Heart left ventricle (tissue), 16 donors: Measurements from ENCODE around the gene CFLAR. TPM values are rescaled to one million over a fixed set of nuclear protein-coding genes. Genes with fewer than 3 reads are reported as not detected.
"Not testable (repeated sequence)": the region's sequence is repeated elsewhere in the genome, so short reads cannot be mapped to it uniquely, and the experiment has no call there.

Experiments
- ATAC-seq, 4 donors: fragments of 200-7000 bp; cut with Tn5 transposase; one replicate each; pipeline ENCODE4 v1.9.1; 2020 to 2022; ENCODE audit warnings: moderate library complexity in 4 of 4, mild to moderate bottlenecking in 3 of 4, moderate number of reproducible peaks in 1 of 4
- DNase-seq, 5 donors: peaks; one replicate each; pipeline ENCODE4 v3.0.0-alpha.2; 2020
- H3K27ac ChIP-seq, 12 donors: fragments of 200-600 bp; sonication (generic) in 4 of 12; one replicate each; pipeline versions ENCODE4 v1.5.0 to v1.8.0; 2016 to 2022; ENCODE audit warnings: mild to moderate bottlenecking in 2 of 12
- H3K27me3 ChIP-seq, 9 donors: fragments of 200-600 bp; sonication (generic) in 2 of 9; one replicate each; pipeline versions ENCODE4 v1.5.1 to v1.8.0; 2016 to 2022; ENCODE audit warnings: mild to moderate bottlenecking in 3 of 9
- H3K36me3 ChIP-seq, 9 donors: fragments of 200-600 bp; sonication (generic) in 2 of 9; one replicate each; pipeline versions ENCODE4 v1.5.0 to v1.8.0; 2018 to 2022; ENCODE audit warnings: mild to moderate bottlenecking in 2 of 9
- H3K4me1 ChIP-seq, 12 donors: fragments of 200-600 bp; sonication (generic) in 4 of 12; one replicate each; pipeline versions ENCODE4 v1.5.0 to v1.8.0; 2016 to 2022; ENCODE audit warnings: mild to moderate bottlenecking in 3 of 12
- H3K4me3 ChIP-seq, 12 donors: fragments of 200-600 bp; sonication (generic) in 4 of 12; one replicate each; pipeline versions ENCODE4 v1.5.0 to v1.8.0; 2017 to 2022; ENCODE audit warnings: mild to moderate bottlenecking in 9 of 12, moderate library complexity in 4 of 12
- H3K9me3 ChIP-seq, 12 donors: fragments of 200-600 bp; sonication (generic) in 4 of 12; one replicate each; pipeline versions ENCODE4 v1.5.0 to v1.8.0; 2016 to 2022; ENCODE audit warnings: mild to moderate bottlenecking in 1 of 12
- CTCF ChIP-seq, 12 donors: fragments of 200-600 bp; sonication (generic) in 4 of 12; IDR thresholded peaks; one replicate each; pipeline versions ENCODE4 v1.5.0 to v1.8.0; 2018 to 2022; ENCODE audit warnings: antibody characterized with exemption in 12 of 12, mild to moderate bottlenecking in 5 of 12
- POLR2A ChIP-seq, 2 donors: fragments of 450-650 bp; IDR thresholded peaks; one replicate each; pipeline ENCODE4 v1.6.1; 2017; ENCODE audit warnings: antibody characterized with exemption in 2 of 2, mild to moderate bottlenecking in 2 of 2, moderate library complexity in 2 of 2
- WGBS, 4 donors: extraction: QIAGEN DNeasy Blood & Tissue Kit in 2 of 4; methylation state at CpG; one replicate each; pipeline versions ENCODE4 v1.1.5 to v1.1.7; 2013 to 2018; 5-methylcytosine and 5-hydroxymethylcytosine counted together
- intact Hi-C, 10 donors: fragments of 100-400 bp; cut with DNase I; formaldehyde crosslinking; loops; one replicate each; pipeline versions ENCODE4 v1.11.1 to v1.14.2; 2022
- polyA plus RNA-seq, 2 donors: library from polyadenylated mRNA; stranded (reverse); fragments of 200-250 nt; gene quantifications; one replicate each; pipeline ENCODE4 v1.2.3, GENCODE V29; 2013
- total RNA-seq, 9 donors: library from RNA; depleted of rRNA in 2 of 9; stranded (reverse); fragments of >200 nt in 2 of 9; fragmentation: NEBNext Ultra II Directional in 3 of 9; extraction: Animal tissue kit (Norgen Biotek cat#: 25700) in 3 of 9; gene quantifications; one replicate each; pipeline versions ENCODE4 v1.1.0 to v1.2.4, GENCODE V29; 2016 to 2023
- donor health status: ischemic (EF 13 %, LVEDD 7.1; RV severe dilation, severe dysfunction).
- donor health status: healthy with polysubstance abuse.
- donor health status: DM: no; HTN: yes; CAD: no.
- donor health status: DM: no; HTN: no; CAD: no.
- donor health status: ischemic (EF 25% LVEDD 6.9; RV normal size, moderate dysfunction).
- donor health status: ischemic (EF 25% LVEDD 5.7; RV mildly dilated, moderate dysfunction).
- donor health status: healthy.
- donor health status: DM: yes; HTN: yes; CAD: no.
- donor health status: ischemic (EF 35%, LVEDD 5.7; RV mildly dilated, moderate dysfunction).
- donor health status: nonischemic (EF 11% LVEDD 7.7; RV severe dilation, severe dysfunction).
- donor health status: DM: yes; HTN: yes; CAD: no.
- donor health status: PGD.
- donor health status: ischemic (EF 29% LVEDD 5.4; RV normal size, mild dysfunction).
- donor health status: nonischemic (EF 23%, LVEDD 6.1; RV moderate dilation, normal function).

The CFLAR gene
- total and polyA plus RNA-seq, 11 donors: 120 to 279 (median 214) TPM

- Histone ChIP-seq H3K27me3 (no peaks in the 10 kb centered on the region), H3K36me3 (no peaks in the 10 kb centered on the region), H3K9me3 (no peaks in the 10 kb centered on the region), H3K4me3 (no peak overlapping the region), H3K4me1 (peaks cover 0 to 27% (median 5%) of the 10 kb centered on the region in 12 donors), H3K27ac (no peak overlapping the region)
- 95 to 98% (median 97%) methylated on average over 3 of the region's 3 CpGs for WGBS, 4 donors
- TF ChIP-seq CTCF (IDR thresholded peaks at IDR 0.05): no peak
- ATAC-seq (no peak), DNase-seq (no peak)
- intact Hi-C loops: loop anchor here in 3 of 10 donors (5.0 to 10.0 kb wide), 2 partner anchors 51 to 124 kb away; no protein-coding TSS in a partner anchor
Observed at GRCh38 chr2:201111096-201111495, 4.9 kb upstream of the CFLAR start.

- intact Hi-C loops: loop anchor here in 3 of 10 donors (5.0 to 10.0 kb wide), 2 partner anchors 48 to 120 kb away; no protein-coding TSS in a partner anchor
- no peak for DNase-seq
- no peak for ATAC-seq
- TF ChIP-seq CTCF (IDR thresholded peaks at IDR 0.05) (no peak), POLR2A (IDR thresholded peaks at IDR 0.05) (no peak)
- H3K27ac ChIP-seq: peak overlapping the region in 2 of 12 donors; percentile 99 to 100
- H3K9me3 ChIP-seq: no peaks in the 10 kb centered on the region
- 86 to 93% (median 89%) methylated on average over 4 of the region's 4 CpGs for WGBS, 4 donors
- peak overlapping the region in 3 of 12 donors; percentile 85 to 96 (median 90) for H3K4me3 ChIP-seq
- no peaks in the 10 kb centered on the region for H3K36me3 ChIP-seq
- H3K4me1 ChIP-seq: peaks cover 0 to 22% (median 5%) of the 10 kb centered on the region in 12 donors
- no peaks in the 10 kb centered on the region for H3K27me3 ChIP-seq
Observed at GRCh38 chr2:201114350-201114749, 1.6 kb upstream of the CFLAR start.

- no peak for TF ChIP-seq CTCF (IDR thresholded peaks at IDR 0.05)
- TF ChIP-seq POLR2A (IDR thresholded peaks at IDR 0.05): no peak
- Histone ChIP-seq H3K27ac (peak overlapping the region in 9 of 12 donors; percentile 94 to 100 (median 99)), H3K4me3 (peak overlapping the region in 4 of 12 donors; percentile 65 to 96 (median 88)), H3K36me3 (no peaks in the 10 kb centered on the region), H3K27me3 (no peaks in the 10 kb centered on the region), H3K9me3 (no peaks in the 10 kb centered on the region), H3K4me1 (peaks cover 0 to 21% (median 5%) of the 10 kb centered on the region in 12 donors)
- intact Hi-C loops: loop anchor here in 9 of 10 donors (5.0 to 10.0 kb wide), 6 partner anchors 37 to 120 kb away; partner anchors contain the start of genes HYCC2 (in 3 of the 9) and NDUFB3 (in 3 of the 9)
- DNase-seq (no peak), ATAC-seq (no peak)
Observed at GRCh38 chr2:201114846-201115245, 1.1 kb upstream of the CFLAR start.

- H3K4me3 ChIP-seq: peak overlapping the region; percentile 65 to 99 (median 85)
- ATAC-seq: peak; percentile 33 to 41 (median 34)
- H3K27ac ChIP-seq: peak overlapping the region; percentile 94 to 100 (median 100)
- peak in 4 of 5 donors; percentile 64 to 78 (median 72) for DNase-seq
- peak in 10 of 12 donors; percentile 18 to 49 (median 34) for TF ChIP-seq CTCF (IDR thresholded peaks at IDR 0.05)
- peak in 1 of 2 donors; percentile 52 for TF ChIP-seq POLR2A (IDR thresholded peaks at IDR 0.05)
- intact Hi-C loops: loop anchor here in 9 of 10 donors (1.0 to 10.0 kb wide), 11 partner anchors 14 to 154 kb away; partner anchors contain the start of genes HYCC2 (in 5 of the 9), NDUFB3 (in 4 of the 9) and ORC2 (in 2 of the 9)
- peaks cover 0 to 43% (median 18%) of the 10 kb centered on the region in 12 donors for H3K4me1 ChIP-seq
- peaks cover 0 to 8% (median 0%) of the 10 kb centered on the region in 9 donors for H3K36me3 ChIP-seq
- H3K9me3 ChIP-seq: no peaks in the 10 kb centered on the region
- no peaks in the 10 kb centered on the region for H3K27me3 ChIP-seq
- WGBS, 4 donors: 2 to 3% (median 2%) methylated on average over 22 of the region's 22 CpGs
Observed at GRCh38 chr2:201116959-201117734, 1.2 kb downstream of the CFLAR start.

GRCh38 chr2:201117735-201118094 lies 1.8 kb downstream of the CFLAR start:
- WGBS, 4 donors: 8 to 22% (median 12%) methylated on average over 13 of the region's 13 CpGs
- DNase-seq: not testable (repeated sequence)

More at GRCh38 chr2:201117735-201118094, 1.8 kb downstream of the CFLAR start:
- peaks cover 0 to 14% (median 0%) of the 10 kb centered on the region in 9 donors for H3K36me3 ChIP-seq
- peaks cover 0 to 49% (median 24%) of the 10 kb centered on the region in 12 donors for H3K4me1 ChIP-seq
- H3K27me3 ChIP-seq, H3K9me3 ChIP-seq: not testable (repeated sequence)
- peak overlapping the region; percentile 94 to 100 (median 100) for H3K27ac ChIP-seq
- peak in 2 of 4 donors; percentile 1 to 2 for ATAC-seq
- H3K4me3 ChIP-seq: peak overlapping the region; percentile 65 to 99 (median 85)
- intact Hi-C loops: loop anchor here in 9 of 10 donors (1.0 to 10.0 kb wide), 11 partner anchors 13 to 154 kb away; partner anchors contain the start of genes HYCC2 (in 5 of the 9), NDUFB3 (in 4 of the 9) and ORC2 (in 1 of the 9)
